GM19025 (cell line): ENCODE measurements around the gene MAPK8IP1.
A peak's percentile ranks its signal among the peaks of the same experiment; 100 is the strongest.
"Not testable (repeated sequence)": the region's sequence is repeated elsewhere in the genome, so short reads cannot be mapped to it uniquely, and the experiment has no call there.

Experiments used
- ATAC-seq: cut with Tn5 transposase; IDR thresholded peaks from one replicate; pipeline ENCODE4 v1.9.1; 2021; ENCODE audit warnings: mild to moderate bottlenecking, low read depth, moderate library complexity; ENCODE audit not compliant: unreplicated experiment

The MAPK8IP1 gene

GRCh38 chr11:45905095-45905494 is 19.6 kb downstream of the MAPK8IP1 start:
- ATAC-seq = no peak

GRCh38 chr11:45905576-45905975 is 20.1 kb downstream of the MAPK8IP1 start:
- not testable (repeated sequence) for ATAC-seq

- ATAC-seq = no peak
These were observed 20.7 kb downstream of the MAPK8IP1 start for GRCh38 chr11:45906096-45906682.

DNA sequence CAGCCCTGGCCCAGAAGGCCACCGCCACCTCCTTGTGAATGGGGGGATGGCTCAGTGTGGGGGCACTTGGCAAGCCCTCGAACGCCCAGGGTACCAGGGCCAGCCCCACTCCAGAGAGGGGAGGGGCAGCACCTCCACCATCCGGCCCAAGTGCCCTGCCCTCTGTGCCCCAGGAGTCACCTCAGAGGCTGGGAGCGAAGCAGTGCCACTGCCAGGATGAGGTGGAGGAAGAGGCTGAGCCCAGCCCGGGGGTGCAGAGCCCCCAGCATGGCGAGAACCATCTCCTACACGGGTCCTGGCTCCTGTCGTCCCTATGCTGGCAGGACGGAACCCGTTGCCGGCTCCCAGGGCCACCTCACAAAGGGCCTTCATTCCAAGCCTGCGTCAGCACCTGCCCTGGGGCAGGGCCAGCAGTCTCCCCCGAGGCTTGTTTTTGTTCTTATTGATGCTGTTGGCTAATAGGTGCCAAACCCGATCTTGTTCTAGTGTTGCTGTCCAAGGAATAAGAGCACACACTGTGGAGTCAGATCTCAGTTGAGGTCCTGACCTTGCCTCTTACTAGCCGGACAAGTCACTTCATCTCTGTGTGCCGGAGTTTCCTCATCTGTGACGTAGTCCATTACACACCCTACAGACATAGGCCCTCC is 21.6 kb downstream of the MAPK8IP1 start, which contains the start of gene FREY1:
Gene FREY1, minus strand, starts transcription at position 307 of the 647 bp plus-strand sequence. Its CDS starts 26 bp downstream, at position 281.
- ATAC-seq = no peak

- no peak for ATAC-seq
These were observed 22.5 kb downstream of the MAPK8IP1 start for GRCh38 chr11:45907911-45908370.

DNA sequence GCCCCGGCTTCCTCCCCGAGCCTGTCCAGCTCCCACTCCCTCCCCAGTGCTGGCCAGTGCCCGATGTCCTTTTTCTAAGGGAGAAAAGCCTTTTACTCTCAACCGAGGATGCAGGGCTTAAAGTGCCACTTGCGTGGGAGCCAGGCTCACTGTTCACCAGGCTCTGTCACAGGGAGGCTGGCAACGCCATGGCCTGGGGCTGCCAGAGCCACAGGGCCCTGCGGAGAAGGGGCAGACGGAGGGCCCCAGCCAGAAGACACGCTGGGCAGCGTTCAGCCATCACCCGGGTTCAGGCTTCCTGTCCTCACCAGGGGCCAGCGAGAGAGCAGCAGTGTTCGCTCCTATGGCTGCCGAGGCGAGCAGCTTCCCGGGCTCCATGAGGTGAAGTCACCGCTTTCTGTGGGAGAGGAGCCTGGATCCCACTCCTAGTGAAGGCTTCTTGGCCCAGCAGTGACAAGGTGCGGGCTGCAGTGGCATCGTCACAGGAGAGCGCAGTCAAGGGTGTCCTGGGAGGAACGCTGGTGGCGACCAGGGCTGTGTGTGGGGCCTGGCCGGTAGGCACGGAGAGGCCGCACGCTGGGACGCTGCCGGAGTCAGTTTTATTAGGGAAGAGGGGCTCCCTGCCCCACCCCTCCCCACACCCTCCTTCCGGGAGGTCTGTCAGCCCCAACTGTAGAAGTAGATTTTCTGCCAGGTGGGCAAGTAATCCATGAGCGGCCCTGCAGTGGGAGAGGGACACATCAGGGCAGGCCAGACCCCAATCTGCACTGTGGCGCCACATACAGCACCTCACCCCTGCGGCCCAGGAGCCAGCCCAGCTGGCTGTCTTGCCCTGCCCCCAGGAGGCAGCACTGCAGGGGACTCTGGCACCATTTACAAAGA is 24.4 kb downstream of the MAPK8IP1 start:
- no peak for ATAC-seq

- no peak for ATAC-seq
These were observed 25.2 kb downstream of the MAPK8IP1 start for GRCh38 chr11:45910623-45911022.

DNA sequence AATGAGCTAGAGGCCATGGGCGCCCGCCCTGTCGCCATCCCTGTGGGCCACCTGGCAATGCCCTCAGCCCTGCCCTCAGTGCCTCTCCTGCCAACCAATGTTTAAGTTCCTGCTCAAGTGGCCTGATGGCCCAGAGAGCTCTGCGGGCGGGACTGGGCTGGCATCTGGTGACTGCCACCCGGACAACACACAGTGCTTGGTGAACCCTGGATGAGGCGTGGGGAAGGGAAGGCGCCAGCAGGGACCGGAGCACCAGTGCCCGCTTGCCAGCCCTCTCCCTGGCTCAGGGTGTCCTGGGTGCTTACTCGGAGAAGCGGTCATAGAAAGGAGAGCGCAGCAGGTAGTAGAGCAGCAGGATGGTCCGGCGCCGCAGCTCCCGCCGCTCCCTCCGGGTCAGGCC is 28.1 kb downstream of the MAPK8IP1 start:
- no peak for ATAC-seq

DNA sequence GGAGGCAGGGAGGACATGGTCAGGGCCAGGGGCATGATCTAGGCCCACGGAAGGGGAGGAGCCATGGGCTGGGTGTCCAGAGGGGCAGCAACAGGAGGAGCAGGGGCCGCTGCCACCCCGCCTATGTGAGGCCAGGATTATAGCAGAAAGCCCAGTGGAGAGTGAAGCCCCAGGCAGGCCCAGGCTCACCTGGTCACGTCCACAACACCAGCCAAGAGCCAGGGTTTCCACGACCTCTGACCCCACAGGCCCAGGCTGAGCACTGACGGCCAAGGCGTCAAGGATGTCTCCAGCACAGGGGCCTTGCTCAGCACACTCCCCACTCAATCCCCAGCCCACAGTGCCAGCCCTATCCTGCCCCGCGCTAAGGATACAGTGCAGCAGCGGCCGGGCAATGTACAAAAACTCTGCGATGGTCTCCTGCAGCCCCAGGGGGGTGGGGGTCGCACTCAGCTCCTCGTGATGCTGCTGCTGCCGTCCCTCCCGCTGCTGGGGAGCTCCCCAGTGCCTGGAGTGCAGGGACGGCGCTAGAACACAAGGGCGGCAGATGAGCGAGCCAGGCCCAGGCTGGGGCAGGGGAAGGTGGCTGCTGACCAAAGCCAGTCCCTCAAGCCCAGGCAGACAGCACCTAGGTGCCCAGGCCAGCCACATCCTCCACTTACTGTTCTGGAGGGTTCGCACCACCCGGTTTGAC is 28.6 kb downstream of the MAPK8IP1 start:
- ATAC-seq = no peak

GRCh38 chr11:45915446-45915845 is 30.0 kb downstream of the MAPK8IP1 start:
- ATAC-seq = no peak

- ATAC-seq = no peak
These were observed 31.8 kb downstream of the MAPK8IP1 start for GRCh38 chr11:45917286-45917622.

DNA sequence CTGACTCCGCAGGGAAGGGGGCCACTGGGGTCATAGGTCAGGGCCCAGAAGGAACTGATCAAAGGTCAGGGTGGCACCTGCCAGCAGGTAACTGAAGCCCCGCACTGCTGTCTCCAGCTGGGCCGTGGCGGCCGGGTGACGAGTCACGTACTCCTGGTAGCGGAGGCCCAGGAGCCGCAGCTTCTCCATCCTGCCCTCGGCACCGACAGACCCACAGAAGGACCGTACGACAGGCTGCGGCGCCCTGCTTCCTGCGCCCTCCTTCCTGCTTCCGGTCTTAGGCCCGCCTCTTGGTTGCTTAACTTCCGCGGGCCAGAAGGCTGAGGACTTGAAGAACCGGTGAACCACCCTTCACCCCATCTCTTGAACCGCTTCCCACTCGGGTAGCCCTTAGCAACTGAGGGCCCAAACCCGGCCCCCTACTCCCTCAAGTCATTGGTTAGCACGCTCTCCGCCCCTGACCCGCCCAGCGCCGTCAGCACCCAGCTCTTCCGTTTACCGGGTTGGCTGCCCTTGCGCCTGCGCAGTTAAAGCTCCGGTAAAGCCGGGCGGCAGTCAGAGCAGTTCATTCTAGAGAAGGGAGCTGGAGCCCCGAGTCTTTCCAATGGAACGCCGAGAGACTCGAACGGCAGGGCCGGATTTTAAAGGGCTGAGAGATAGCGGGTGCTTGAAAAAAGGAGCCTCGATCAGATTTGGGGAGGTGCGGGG is 32.3 kb downstream of the MAPK8IP1 start, which contains the start of gene PEX16:
Gene PEX16, minus strand, starts transcription at position 255 of the 708 bp plus-strand sequence. Its CDS starts 66 bp downstream, at position 189.
- ATAC-seq = peak; percentile 86

- no peak for ATAC-seq
These were observed 33.0 kb downstream of the MAPK8IP1 start for GRCh38 chr11:45918331-45918941.

- ATAC-seq = no peak
These were observed 33.7 kb downstream of the MAPK8IP1 start for GRCh38 chr11:45918962-45919675.

GRCh38 chr11:45919806-45920530 is 34.5 kb downstream of the MAPK8IP1 start:
- ATAC-seq = no peak

- ATAC-seq = no peak
These were observed 35.4 kb downstream of the MAPK8IP1 start for GRCh38 chr11:45920531-45921477.
